Effector memory CD8-positive, alpha-beta T cell (primary cell): ENCODE measurements around the gene SLC28A3.
"Not testable (repeated sequence)": the region's sequence is repeated elsewhere in the genome, so short reads cannot be mapped to it uniquely, and the experiment has no call there.

Source experiments
- ATAC-seq: fragments of 150-1000 bp; cut with Tn5 transposase; replicated peaks from 2 replicates; pipeline ENCODE4 v1.10.0; 2021; ENCODE audit warnings: mild to moderate bottlenecking, moderate library complexity
- DNase-seq, 3 experiments: peaks; one replicate each; pipeline ENCODE4 v3.0.0; 2021
- H3K27ac Mint-ChIP-seq, 2 donors: one replicate each; pipeline ENCODE4 v1.8.0; 2022; ENCODE audit warnings: mild to moderate bottlenecking in 2 of 2, mixed read lengths in 2 of 2, moderate library complexity in 2 of 2
- H3K27me3 Mint-ChIP-seq, 2 donors: one replicate each; pipeline ENCODE4 v1.8.0; 2022; ENCODE audit warnings: mixed read lengths in 2 of 2
- H3K36me3 Mint-ChIP-seq: one replicate; pipeline ENCODE4 v1.8.0; 2022; ENCODE audit warnings: mild to moderate bottlenecking, moderate library complexity, mixed read lengths; ENCODE audit not compliant: insufficient read depth
- H3K4me1 Mint-ChIP-seq, 2 donors: one replicate each; pipeline ENCODE4 v1.8.0; 2022; ENCODE audit warnings: low read depth in 2 of 2, mixed read lengths in 2 of 2
- H3K4me3 Mint-ChIP-seq, 2 donors: one replicate each; pipeline ENCODE4 v1.8.0; 2022; ENCODE audit warnings: mild to moderate bottlenecking in 2 of 2, mixed read lengths in 2 of 2, moderate library complexity in 2 of 2
- H3K9me3 Mint-ChIP-seq, 2 donors: one replicate each; pipeline ENCODE4 v1.8.0; 2022; ENCODE audit warnings: mixed read lengths in 2 of 2
- total RNA-seq, 9 experiments: gene quantifications; one replicate each; lab custom pipeline; 2026; lab: John Stamatoyannopoulos, UW

The SLC28A3 gene
- total RNA-seq = 0 to 0.23 (median 0.06) reads per million in 9 experiments

GRCh38 chr9:84340535-84340934 lies at the start of gene SLC28A3:
TSS of gene SLC28A3 (minus strand) at chr9:84340758. CDS start at chr9:84340633, 125 bp downstream.
- peaks cover 3% of the 10 kb centered on the region for H3K36me3 Mint-ChIP-seq
- H3K4me1 Mint-ChIP-seq = no peaks in the 10 kb centered on the region
- H3K27ac Mint-ChIP-seq = no peak within 1 kb of the TSS
- DNase-seq (no peak), ATAC-seq (no peak)
- H3K27me3 Mint-ChIP-seq = peaks cover 6 to 34% of the 10 kb centered on the region in 2 donors
- H3K4me3 Mint-ChIP-seq = no peak within 1 kb of the TSS
- no peaks in the 10 kb centered on the region for H3K9me3 Mint-ChIP-seq

GRCh38 chr9:84390254-84390653 lies 49.7 kb upstream of the SLC28A3 start:
- peaks cover 21 to 22% of the 10 kb centered on the region in 2 donors for H3K27me3 Mint-ChIP-seq
- DNase-seq, ATAC-seq: not testable (repeated sequence)

GRCh38 chr9:84387821-84388220 lies 47.3 kb upstream of the SLC28A3 start:
- Mint-ChIP-seq H3K27me3 (peaks cover 25 to 30% of the 10 kb centered on the region in 2 donors), H3K36me3 (no peaks in the 10 kb centered on the region), H3K9me3 (no peaks in the 10 kb centered on the region), H3K4me3 (no peak overlapping the region), H3K27ac (no peak overlapping the region), H3K4me1 (no peaks in the 10 kb centered on the region)
- DNase-seq (no peak), ATAC-seq (no peak)

More at GRCh38 chr9:84390254-84390653, 49.7 kb upstream of the SLC28A3 start:
- H3K4me3 Mint-ChIP-seq, H3K9me3 Mint-ChIP-seq, H3K36me3 Mint-ChIP-seq, H3K4me1 Mint-ChIP-seq: not testable (repeated sequence)
- H3K27ac Mint-ChIP-seq = peak overlapping the region in 1 of 2 donors; percentile 66

- H3K4me1 Mint-ChIP-seq = no peaks in the 10 kb centered on the region
- H3K4me3 Mint-ChIP-seq = no peak overlapping the region
- DNase-seq = no peak
- no peaks in the 10 kb centered on the region for H3K9me3 Mint-ChIP-seq
- no peak overlapping the region for H3K27ac Mint-ChIP-seq
- H3K36me3 Mint-ChIP-seq = no peaks in the 10 kb centered on the region
- ATAC-seq = no peak
- peaks cover 19 to 35% of the 10 kb centered on the region in 2 donors for H3K27me3 Mint-ChIP-seq
Measured at GRCh38 chr9:84386753-84387152, 46.2 kb upstream of the SLC28A3 start.

GRCh38 chr9:84385386-84386040 lies 45.0 kb upstream of the SLC28A3 start:
- Mint-ChIP-seq H3K4me1 (no peaks in the 10 kb centered on the region), H3K27me3 (peaks cover 26 to 32% of the 10 kb centered on the region in 2 donors), H3K27ac (no peak overlapping the region), H3K9me3 (no peaks in the 10 kb centered on the region), H3K4me3 (no peak overlapping the region), H3K36me3 (no peaks in the 10 kb centered on the region)
- DNase-seq (no peak), ATAC-seq (no peak)

GRCh38 chr9:84384617-84385016 lies 44.1 kb upstream of the SLC28A3 start:
- H3K4me3 Mint-ChIP-seq = no peak overlapping the region
- no peak overlapping the region for H3K27ac Mint-ChIP-seq
- ATAC-seq (no peak), DNase-seq (no peak)
- H3K27me3 Mint-ChIP-seq = peaks cover 17 to 23% of the 10 kb centered on the region in 2 donors
- H3K9me3 Mint-ChIP-seq = no peaks in the 10 kb centered on the region
- H3K4me1 Mint-ChIP-seq = no peaks in the 10 kb centered on the region
- H3K36me3 Mint-ChIP-seq = no peaks in the 10 kb centered on the region

GRCh38 chr9:84383178-84383577 lies 42.6 kb upstream of the SLC28A3 start:
- no peak overlapping the region for H3K4me3 Mint-ChIP-seq
- H3K27me3 Mint-ChIP-seq = peaks cover 16 to 23% of the 10 kb centered on the region in 2 donors
- DNase-seq (no peak), ATAC-seq (no peak)
- H3K27ac Mint-ChIP-seq = no peak overlapping the region
- H3K36me3 Mint-ChIP-seq = no peaks in the 10 kb centered on the region
- H3K4me1 Mint-ChIP-seq = no peaks in the 10 kb centered on the region
- H3K9me3 Mint-ChIP-seq = no peaks in the 10 kb centered on the region

- no peak for DNase-seq
- H3K9me3 Mint-ChIP-seq = no peaks in the 10 kb centered on the region
Measured at GRCh38 chr9:84382720-84383119, 42.2 kb upstream of the SLC28A3 start.

GRCh38 chr9:84381508-84381907 lies 41.0 kb upstream of the SLC28A3 start:
- ATAC-seq (no peak), DNase-seq (no peak)
- Mint-ChIP-seq H3K4me3 (no peak overlapping the region), H3K36me3 (no peaks in the 10 kb centered on the region), H3K27me3 (peaks cover 22 to 23% of the 10 kb centered on the region in 2 donors), H3K4me1 (no peaks in the 10 kb centered on the region), H3K9me3 (no peaks in the 10 kb centered on the region), H3K27ac (no peak overlapping the region)

More at GRCh38 chr9:84382720-84383119, 42.2 kb upstream of the SLC28A3 start:
- H3K27me3 Mint-ChIP-seq = peaks cover 16 to 23% of the 10 kb centered on the region in 2 donors
- H3K36me3 Mint-ChIP-seq = no peaks in the 10 kb centered on the region
- no peak overlapping the region for H3K27ac Mint-ChIP-seq
- H3K4me1 Mint-ChIP-seq = no peaks in the 10 kb centered on the region
- no peak for ATAC-seq
- H3K4me3 Mint-ChIP-seq = no peak overlapping the region

GRCh38 chr9:84379740-84380139 lies 39.2 kb upstream of the SLC28A3 start:
- Mint-ChIP-seq H3K27me3 (peaks cover 22 to 23% of the 10 kb centered on the region in 2 donors), H3K36me3 (no peaks in the 10 kb centered on the region), H3K9me3 (no peaks in the 10 kb centered on the region), H3K27ac (no peak overlapping the region), H3K4me3 (no peak overlapping the region), H3K4me1 (no peaks in the 10 kb centered on the region)
- DNase-seq (no peak), ATAC-seq (no peak)

GRCh38 chr9:84375954-84376353 lies 35.4 kb upstream of the SLC28A3 start:
- ATAC-seq (no peak), DNase-seq (no peak)
- no peaks in the 10 kb centered on the region for H3K9me3 Mint-ChIP-seq
- H3K27me3 Mint-ChIP-seq = peaks cover 12 to 15% of the 10 kb centered on the region in 2 donors
- H3K4me1 Mint-ChIP-seq = no peaks in the 10 kb centered on the region
- no peak overlapping the region for H3K4me3 Mint-ChIP-seq
- no peak overlapping the region for H3K27ac Mint-ChIP-seq
- no peaks in the 10 kb centered on the region for H3K36me3 Mint-ChIP-seq

GRCh38 chr9:84374516-84374915 lies 34.0 kb upstream of the SLC28A3 start:
- Mint-ChIP-seq H3K4me3 (no peak overlapping the region), H3K9me3 (no peaks in the 10 kb centered on the region), H3K27me3 (peaks cover 15 to 23% of the 10 kb centered on the region in 2 donors), H3K27ac (no peak overlapping the region), H3K36me3 (no peaks in the 10 kb centered on the region), H3K4me1 (no peaks in the 10 kb centered on the region)
- ATAC-seq = no peak
- DNase-seq = no peak

GRCh38 chr9:84374013-84374412 lies 33.5 kb upstream of the SLC28A3 start:
- H3K4me1 Mint-ChIP-seq = no peaks in the 10 kb centered on the region
- H3K4me3 Mint-ChIP-seq = no peak overlapping the region
- H3K27me3 Mint-ChIP-seq = peaks cover 15 to 23% of the 10 kb centered on the region in 2 donors
- H3K9me3 Mint-ChIP-seq = no peaks in the 10 kb centered on the region
- no peak for ATAC-seq
- H3K36me3 Mint-ChIP-seq = no peaks in the 10 kb centered on the region
- DNase-seq = no peak
- no peak overlapping the region for H3K27ac Mint-ChIP-seq

- H3K36me3 Mint-ChIP-seq = no peaks in the 10 kb centered on the region
- H3K9me3 Mint-ChIP-seq = no peaks in the 10 kb centered on the region
- peak overlapping the region in 1 of 2 donors; percentile 49 for H3K27ac Mint-ChIP-seq
- no peak overlapping the region for H3K4me3 Mint-ChIP-seq
- ATAC-seq (no peak), DNase-seq (no peak)
- H3K4me1 Mint-ChIP-seq = no peaks in the 10 kb centered on the region
- peaks cover 9 to 33% of the 10 kb centered on the region in 2 donors for H3K27me3 Mint-ChIP-seq
Measured at GRCh38 chr9:84371737-84372136, 31.2 kb upstream of the SLC28A3 start.
